Measurements from ENCODE around the gene TAP1.

GRCh38 chr6:32849126-32849525, 4.4 kb downstream of the TAP1 start:
- TF ChIP-seq CTCF (IDR thresholded peaks at IDR 0.05) (no peak), POLR2A (IDR thresholded peaks at IDR 0.05) (no peak)
